ENCODE measurements around the gene PLA1A.
"Not testable (repeated sequence)": the region's sequence is repeated elsewhere in the genome, so short reads cannot be mapped to it uniquely, and the experiment has no call there.

The PLA1A gene, protein sequence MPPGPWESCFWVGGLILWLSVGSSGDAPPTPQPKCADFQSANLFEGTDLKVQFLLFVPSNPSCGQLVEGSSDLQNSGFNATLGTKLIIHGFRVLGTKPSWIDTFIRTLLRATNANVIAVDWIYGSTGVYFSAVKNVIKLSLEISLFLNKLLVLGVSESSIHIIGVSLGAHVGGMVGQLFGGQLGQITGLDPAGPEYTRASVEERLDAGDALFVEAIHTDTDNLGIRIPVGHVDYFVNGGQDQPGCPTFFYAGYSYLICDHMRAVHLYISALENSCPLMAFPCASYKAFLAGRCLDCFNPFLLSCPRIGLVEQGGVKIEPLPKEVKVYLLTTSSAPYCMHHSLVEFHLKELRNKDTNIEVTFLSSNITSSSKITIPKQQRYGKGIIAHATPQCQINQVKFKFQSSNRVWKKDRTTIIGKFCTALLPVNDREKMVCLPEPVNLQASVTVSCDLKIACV

GRCh38 chr3:119597548-119598288 lies at the start of gene PLA1A:
PLA1A (plus strand) TSS chr3:119597885; CDS start chr3:119597914, 29 bp downstream.
- DNase-seq, result no peak

DNA sequence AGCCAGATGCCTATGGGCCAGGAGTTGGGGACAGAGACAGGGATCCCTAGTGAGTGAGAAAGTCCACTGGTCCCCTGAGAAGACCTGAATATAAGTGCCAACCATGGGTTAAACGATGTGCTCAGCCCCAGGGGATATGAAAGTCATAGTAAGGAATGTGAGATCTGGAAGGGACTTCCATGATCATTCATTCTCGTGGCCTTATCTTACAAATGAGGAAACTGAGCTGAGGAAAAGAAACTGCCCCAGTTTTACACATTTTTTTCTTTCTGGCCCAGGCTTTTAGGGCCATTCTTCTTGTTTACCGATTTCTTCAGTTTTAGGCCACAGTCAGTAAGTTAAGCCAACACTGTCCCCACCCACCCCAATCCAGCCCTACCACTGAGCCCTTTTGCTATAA lies 49.3 kb upstream of the PLA1A start:
- DNase-seq, result no peak

DNA sequence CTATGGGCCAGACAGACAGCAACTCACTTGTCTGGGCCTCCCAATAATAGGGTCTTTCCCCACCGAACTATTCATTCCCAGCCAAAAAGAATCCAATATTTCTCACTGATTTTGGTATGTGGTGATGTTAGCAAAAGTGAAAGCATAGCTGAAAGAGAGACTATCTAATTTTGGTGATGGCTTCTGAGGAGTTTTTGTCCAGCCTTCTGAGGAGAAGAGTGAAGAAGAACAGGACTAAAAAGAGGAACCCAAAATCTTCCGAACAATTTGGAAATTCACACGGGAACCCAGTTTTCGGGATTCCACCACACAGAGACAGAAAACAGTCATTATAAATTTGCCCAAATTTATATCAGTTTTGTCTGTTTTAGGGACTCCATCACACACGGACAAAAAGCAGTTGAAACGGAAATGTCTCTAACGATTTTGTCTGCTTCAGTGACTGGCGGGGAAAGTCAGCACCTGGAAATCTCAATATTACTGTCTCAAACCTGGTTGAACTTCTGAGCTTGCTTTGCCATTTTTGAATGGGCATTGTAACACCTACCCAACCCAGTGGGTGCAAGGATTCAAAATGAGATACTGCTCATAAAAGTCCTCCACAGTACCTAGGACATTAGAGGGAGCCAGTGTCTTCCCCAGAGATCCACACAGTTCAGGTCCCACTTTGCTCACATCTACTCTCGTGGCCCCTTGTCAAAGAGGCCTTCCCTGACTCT lies 47.3 kb upstream of the PLA1A start:
- DNase-seq, result no peak

DNA sequence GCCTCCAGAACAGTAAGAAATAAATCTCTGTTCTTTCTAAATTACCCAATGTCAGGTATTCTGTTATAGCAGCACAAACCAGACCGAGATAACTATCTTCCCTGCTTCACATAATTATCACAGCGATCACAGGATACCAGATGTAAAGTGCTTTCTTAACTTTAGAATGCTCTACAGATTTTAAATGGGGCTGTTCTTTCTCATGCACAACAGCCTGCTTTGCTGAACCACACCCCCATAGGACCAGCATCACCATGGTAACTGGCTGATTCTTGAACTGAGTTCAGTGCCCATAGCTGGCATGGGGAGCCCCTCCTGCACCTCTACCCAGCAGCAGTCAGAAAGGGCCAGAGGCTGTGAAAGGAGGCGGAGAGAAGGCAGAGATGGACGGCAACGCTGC lies 46.1 kb upstream of the PLA1A start:
- no peak for DNase-seq

DNA sequence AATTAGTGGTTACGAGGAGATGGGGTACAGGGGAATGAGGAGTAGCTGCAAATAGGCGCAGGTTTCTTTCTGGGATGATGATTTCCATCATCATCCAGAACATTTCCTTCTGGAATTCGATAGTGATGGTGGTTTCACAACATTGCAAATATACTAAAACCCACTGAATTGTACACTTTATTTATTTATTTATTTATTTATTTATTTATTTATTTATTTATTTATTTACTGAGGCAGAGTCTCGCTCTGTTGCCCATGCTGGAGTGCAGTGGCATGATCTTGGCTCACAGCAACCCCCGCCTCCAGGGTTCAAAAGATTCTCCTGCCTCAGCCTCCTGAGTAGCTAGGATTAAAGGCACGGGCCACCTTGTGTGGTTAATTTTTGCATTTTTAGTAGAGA lies 44.8 kb upstream of the PLA1A start:
- DNase-seq, result not testable (repeated sequence)

DNA sequence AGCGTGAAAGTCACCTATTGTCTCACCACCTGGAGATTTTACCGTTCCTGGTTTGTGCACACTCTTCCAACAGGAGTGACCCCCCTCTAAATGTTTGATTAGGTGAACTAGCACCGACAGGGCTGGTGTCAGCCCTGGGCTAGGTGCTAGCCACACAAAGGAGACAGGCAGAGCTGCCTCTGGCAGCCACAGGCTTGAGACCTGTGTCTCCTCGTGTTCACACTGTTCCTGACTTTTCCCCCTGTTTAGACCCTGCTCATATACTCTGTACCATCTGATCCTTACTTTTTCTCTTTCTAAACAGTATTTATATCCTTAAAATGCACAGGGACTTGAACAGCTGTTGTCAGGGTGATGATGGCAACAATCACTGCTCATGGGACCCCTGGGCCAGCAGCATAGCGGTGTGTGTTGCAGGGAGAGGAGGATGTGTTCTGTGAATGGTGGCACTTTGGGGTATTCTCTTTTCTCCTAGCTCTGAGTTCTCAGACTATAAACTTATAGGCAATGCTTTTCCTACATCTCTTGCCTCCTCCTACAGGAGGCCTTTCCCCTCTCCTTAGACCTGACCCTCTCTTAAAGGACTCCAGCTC lies 43.8 kb upstream of the PLA1A start:
- DNase-seq, result no peak

GRCh38 chr3:119555309-119555735 lies 42.4 kb upstream of the PLA1A start:
- peak; percentile 7 for DNase-seq

DNA sequence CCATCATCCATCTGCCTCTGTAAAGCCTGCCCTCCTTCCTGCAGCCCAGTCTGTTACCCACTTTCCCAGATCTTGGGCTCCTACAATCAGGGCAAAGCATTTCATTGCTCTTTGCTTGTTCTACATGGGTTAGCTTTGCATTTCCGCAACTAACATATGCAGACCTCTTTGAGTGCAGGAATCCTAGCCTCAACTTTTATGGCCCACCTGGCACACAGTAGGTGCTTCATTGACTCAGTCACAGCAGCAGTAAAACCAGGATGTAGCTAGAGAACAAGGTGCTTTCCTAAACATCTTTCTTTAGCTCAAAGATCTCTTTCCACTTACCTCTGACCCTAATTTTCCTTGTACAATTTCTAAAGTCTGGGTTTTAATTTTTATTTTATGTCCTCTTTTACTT lies 41.8 kb upstream of the PLA1A start:
- DNase-seq, result no peak

GRCh38 chr3:119557192-119557876 lies 40.4 kb upstream of the PLA1A start:
- no peak for DNase-seq

DNA sequence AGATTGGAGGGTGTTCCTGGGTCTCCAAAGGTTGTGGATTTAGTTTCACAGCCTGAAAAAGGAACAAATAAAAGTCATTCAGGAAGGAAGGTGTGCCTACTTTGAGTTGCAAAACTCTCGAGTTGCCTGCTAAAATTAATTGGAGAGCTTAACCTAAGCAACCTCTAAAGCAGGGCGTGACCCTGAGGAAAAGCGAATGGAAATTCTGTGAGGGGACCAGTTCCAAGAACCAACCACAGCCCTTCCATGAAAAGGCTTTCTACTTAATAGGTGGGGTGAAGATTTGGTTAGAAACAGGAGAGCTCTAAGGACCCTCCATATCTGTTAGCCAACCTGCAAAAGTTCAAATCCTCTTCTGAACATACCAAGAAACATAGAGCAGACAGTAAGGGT lies 39.8 kb upstream of the PLA1A start:
- no peak for DNase-seq

DNA sequence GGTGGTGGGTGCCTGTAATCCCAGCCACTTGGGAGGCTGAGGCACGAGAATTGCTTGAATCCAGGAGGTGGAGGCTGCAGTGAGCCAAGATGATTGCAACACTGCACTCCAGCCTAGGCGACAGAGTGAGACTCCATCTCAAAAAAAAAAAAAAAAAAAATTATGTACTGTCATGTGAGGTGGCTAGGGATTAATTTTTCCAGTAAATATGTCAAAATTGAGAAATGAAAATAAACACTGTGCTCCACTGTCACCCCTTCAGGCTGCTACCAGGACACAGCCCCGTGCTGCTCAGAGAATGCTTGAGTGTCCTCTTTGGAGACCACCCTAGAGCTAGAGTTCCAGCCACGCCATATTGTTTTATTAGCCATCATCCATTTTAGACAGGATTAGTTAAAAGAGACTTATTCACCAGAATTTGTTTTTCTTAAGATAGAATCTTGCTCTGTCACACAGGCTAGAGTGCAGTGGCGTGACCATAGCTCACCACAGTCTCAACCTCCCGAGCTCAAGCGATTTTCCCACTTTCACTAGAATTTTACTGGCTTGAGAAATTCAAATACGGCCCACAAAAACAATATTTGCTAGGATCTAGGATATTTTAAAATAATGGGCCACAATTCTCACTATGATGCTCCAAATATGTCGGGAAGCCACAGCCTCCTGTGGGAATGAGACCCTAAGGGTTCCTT lies 38.9 kb upstream of the PLA1A start:
- DNase-seq, result no peak

GRCh38 chr3:119559441-119559963 lies 38.2 kb upstream of the PLA1A start, which contains the start of gene CD80:
CD80 (minus strand) TSS chr3:119559614; CDS start chr3:119557728, 1,886 bp downstream.
- DNase-seq, result peak; percentile 68

- no peak for DNase-seq
These were observed 37.5 kb upstream of the PLA1A start for GRCh38 chr3:119560160-119560559.

DNA sequence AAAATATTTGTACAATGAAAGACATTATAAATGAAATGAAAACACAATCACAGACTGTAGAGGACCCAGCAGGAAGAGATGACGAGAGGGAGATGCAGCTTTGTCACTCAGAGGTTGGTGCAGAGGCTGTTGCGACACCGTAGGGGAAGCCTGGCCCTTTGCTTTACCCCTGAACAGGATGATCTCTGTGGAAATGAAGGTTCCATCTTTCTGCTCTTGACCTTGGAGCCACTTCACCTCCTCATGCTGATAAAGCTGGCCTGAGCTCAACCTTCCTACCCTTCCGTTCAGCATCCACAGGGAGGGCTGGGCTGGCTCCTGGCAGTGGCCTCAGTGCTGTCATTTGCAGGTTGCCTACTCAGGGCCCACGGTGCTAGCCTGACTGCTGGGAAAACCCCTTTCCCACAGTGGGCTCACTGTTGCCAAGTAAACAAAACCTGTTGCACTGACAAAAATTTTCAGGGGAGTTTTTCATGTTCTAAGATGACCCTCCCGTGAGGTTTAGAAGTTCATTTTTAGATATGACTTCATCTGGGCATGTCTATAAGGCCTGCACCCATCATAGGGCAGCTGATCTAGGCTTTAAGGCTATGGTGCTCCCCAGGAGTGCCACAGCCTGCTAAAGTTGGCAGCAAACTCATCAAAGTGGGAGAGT lies 35.3 kb upstream of the PLA1A start:
- peak; percentile 70 for DNase-seq

DNA sequence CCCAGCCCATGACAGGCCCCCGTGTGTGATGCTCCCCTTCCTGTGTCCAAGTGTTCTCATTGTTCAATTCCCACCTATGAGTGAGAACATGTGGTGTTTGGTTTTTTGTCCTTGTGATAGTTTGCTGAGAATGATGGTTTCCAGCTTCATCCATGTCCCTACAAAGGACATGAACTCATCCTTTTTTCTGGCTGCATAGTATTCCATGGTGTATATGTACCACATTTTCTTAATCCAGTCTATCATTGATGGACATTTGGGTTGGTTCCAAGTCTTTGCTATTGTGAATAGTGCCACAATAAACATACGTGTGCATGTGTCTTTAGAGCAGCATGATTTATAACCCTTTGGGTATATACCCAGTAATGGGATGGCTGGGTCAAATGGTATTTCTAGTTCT lies 34.4 kb upstream of the PLA1A start:
- not testable (repeated sequence) for DNase-seq

GRCh38 chr3:119569156-119569555 lies 28.5 kb upstream of the PLA1A start:
- DNase-seq, result no peak

DNA sequence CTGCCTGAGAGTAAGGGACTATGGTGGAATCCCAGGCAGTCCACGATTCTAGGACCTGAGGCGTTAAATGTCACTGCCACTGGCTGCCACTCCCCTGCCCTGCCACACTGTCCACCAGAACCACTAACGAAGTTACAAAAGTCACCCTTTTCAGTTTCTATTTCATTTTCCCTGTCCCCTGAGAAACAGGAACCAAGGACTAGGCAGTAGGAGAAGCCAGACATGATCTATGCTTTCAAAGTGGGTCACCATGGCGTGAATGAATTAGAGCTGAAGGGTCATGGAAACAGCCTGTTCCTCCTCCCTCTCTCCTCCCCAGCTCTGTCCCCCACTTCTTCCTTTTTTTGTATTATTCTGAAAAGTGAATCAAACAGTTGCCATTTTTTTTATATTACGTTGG lies 27.5 kb upstream of the PLA1A start:
- peak; percentile 29 for DNase-seq

DNA sequence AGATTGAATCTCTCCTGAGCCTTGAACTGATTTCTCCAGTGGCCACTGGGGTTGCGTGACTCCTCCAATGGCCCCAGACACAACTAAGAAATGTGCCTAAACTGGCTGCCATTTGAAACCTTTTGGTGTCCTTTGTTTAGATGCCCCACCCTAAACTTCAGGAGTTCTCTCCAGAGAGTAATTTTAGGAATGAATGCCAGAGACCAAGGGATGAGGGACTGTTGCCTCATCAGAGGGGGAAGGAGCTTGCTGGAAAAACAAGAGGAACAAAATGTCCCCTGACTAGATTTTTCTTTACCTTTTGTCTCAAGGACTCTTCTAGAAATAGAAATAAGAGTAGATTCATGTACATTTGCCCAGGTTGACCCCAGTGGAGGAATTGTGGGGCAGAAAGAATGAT lies 26.5 kb upstream of the PLA1A start:
- DNase-seq, result no peak

DNA sequence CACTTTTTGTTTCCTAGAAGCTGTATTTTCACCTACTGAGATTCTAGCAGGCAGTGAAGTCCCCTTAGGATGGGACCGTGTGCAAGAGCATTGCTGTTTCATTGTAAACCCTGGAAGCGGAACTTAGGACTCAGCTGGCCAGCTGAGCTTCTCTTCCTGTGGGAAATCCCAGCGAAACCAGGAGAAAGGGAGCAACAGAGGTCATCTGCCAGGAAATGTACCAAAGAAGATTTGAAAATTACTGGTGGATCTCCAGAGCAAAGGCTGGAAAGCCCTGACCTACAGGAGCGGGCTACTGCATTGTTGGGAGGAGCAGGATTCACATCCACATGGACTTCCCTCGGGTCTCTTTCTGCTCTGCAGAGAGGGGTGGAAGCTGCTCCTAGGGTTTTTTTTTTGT lies 26.0 kb upstream of the PLA1A start:
- DNase-seq, result no peak

GRCh38 chr3:119575507-119575906 lies 22.2 kb upstream of the PLA1A start:
- DNase-seq, result no peak
